CD4-positive, alpha-beta T cell treated with Interleukin-15 for 1 hour (primary cell): ENCODE data around the gene RIPPLY3.
"Not testable (repeated sequence)": the region's sequence is repeated elsewhere in the genome, so short reads cannot be mapped to it uniquely, and the experiment has no call there.

Source experiments
- DNase-seq: peaks from one replicate; pipeline ENCODE4 v3.0.0-alpha.2; 2020

RIPPLY3 gene

GRCh38 chr21:37026499-37026898 lies 20.0 kb downstream of the RIPPLY3 start:
- no peak for DNase-seq

DNA sequence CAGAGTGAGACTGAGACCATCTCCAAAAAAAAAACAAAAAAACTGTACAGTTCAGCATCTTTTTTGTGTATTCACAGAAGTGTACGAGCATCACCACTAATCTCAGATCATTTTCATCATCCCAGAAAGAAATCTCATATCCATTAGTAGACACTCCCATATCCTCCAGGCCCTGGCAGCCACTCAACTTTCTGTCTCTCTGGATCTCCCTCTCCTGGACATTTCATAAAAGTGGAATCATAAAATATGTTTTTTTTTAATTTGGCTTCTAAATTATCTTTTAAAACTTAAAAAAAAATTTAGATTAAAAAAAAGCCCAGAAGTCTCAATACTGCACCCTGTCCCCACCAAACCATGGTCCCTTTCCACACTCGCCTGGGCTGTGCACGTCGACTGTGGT lies 22.1 kb downstream of the RIPPLY3 start:
- no peak for DNase-seq

DNA sequence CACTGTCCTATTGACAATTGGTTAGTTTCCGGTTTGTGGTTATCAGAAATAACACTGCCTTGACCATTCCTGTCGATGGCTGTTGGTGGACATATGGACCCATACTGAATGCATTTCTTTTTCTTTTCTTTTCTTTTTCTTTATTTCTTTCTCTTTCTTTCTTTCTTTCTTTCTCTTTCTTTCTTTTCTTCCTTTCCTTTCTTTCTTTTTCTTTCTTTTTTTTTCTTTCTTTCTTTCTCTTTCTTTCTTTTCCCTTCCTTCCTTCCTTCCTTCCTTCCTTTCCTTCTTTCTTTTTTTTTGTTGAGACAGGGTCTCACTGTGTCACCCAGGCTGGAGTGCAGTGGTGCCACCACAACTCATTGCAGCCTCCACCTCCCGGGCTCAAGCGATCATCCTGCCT lies 24.4 kb downstream of the RIPPLY3 start:
- DNase-seq: no peak

- no peak for DNase-seq
These were observed 25.8 kb downstream of the RIPPLY3 start for GRCh38 chr21:37032293-37032692.

GRCh38 chr21:37032877-37033471 lies 26.5 kb downstream of the RIPPLY3 start:
- DNase-seq: no peak

DNA sequence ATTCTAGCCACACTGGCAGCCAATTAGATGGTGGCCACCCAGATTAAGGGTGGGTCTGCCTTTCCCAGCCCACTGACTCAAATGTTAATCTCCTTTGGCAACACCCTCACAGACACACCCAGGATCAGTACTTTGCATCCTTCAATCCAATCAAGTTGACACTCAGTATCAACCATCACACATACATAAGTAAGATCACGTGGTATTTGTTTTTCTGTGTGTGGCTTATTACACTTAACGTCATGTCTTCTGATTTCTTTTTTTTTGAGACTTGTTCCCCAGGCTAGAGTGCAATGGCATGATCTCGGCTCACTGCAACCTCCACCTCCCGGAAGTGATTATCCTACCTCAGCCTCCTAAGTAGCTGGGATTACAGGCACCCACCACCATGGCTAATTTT lies 27.9 kb downstream of the RIPPLY3 start:
- not testable (repeated sequence) for DNase-seq

DNA sequence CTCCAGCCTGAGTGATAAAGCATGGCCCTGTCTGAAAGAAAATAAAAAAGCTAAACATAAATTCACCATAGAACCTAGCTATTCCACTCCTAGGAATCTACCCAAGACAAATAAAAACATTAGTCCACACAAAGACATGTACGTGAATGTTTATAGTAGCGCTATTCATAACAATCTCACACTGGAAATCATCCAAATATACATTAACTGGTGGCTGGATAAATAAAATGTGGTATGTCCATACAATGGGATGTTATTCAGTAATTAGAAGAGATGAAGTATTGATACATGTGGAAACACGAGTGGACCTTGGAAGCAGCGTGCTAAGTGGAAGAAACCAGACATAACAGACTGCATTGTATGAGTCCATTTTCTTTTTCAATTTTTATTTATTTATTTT lies 29.7 kb downstream of the RIPPLY3 start:
- DNase-seq: no peak

DNA sequence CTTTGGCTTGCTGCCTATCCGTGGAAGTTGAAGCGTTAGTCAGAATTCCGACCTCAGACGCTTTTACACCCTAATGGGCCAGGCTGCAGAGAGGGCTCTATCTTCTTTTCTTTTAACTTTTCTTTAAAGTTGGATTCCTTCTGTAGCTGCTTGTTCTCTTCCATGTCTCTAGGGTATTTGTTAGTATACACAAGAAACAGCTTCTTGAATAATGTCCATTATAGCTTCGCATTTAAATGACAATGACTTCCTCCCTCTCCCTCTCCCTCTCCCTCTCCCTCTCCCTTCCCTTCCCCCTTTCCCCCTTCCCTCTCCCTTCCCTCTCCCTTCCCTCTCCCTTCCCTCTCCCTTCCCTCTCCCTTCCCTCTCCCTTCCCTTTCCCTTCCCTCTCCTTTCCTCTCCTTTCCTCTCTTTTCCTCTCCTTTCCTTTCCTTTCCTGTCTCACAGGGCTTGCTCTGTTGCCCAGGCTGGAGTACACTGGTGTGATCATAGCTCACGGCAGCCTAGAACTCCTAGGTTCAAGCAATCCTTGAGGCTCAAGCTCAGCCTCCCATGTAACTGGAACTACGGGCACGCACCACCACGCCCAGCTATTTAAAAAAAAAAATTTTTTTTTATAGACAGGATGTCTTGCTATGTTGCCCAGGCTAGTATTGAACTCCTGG lies 33.0 kb downstream of the RIPPLY3 start:
- no peak for DNase-seq

GRCh38 chr21:37040212-37040611 lies 33.7 kb downstream of the RIPPLY3 start:
- no peak for DNase-seq

DNA sequence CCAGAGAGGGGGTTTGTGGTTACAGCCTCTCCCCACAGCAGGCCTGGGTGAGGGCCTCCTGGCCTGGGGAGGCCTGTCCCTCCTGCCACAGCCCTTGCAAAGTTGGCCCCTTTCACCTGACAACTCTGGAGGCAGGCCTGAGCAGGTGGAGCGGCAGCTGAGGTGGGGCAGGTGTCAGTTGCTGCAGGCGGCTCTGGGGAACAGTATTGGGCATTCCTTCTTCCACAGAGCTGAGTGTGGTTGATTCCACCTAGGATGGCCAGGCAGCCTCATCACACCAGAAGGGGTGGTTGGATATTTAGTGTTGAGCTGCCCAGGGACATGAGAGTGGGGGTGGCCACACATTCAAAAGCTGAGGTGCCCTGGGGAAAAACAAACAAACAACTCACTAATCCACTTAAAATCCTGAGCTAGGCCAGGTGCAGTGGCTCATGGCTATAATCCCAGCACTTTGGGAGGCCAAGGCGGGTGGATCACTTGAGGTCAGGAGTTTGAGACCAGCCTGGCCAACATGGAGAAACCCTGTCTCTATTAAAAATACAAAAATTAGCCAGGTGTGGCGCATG lies 35.3 kb downstream of the RIPPLY3 start:
- no peak for DNase-seq

- no peak for DNase-seq
These were observed 37.3 kb downstream of the RIPPLY3 start for GRCh38 chr21:37043818-37044217.

DNA sequence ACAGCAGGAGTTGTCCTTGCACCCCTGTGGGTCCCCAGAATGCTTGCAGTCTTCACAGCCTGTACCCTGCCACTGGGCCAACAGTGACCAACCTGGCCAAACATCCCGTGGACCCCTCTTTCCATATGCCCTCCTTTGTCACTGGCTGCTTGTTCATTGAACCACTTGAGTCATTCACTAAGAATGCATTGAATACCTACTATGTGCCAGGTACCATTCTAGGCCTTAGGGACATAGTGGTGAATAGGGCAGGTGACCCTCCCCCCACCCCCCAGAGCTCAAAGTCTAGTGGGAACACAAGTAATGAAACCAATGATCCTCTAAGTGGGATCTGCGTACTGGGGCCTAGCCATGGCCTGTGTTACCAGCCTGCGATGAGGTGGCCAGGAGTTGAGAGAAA lies 38.1 kb downstream of the RIPPLY3 start:
- DNase-seq: no peak

DNA sequence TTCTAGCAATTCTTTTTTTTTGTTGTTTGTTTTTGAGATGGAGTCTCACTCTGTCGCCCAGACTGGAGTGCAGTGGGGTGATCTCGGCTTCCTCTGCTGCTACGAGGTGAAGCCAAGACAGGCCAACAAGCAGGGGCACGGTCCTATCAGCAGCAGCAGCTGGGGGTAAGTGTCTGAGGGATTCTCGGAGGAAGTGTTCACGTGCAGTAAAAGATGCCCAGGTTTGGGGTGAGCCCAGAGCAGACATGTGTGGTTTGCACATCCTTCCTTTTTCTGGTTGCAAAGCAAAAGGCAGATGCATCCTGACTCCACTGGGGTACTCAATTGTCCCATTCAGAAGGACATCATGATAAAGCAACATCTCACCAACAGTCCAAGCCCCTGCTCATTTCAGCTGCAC lies 38.6 kb downstream of the RIPPLY3 start:
- no peak for DNase-seq

- DNase-seq: no peak
These were observed 39.1 kb downstream of the RIPPLY3 start for GRCh38 chr21:37045556-37045955.

- DNase-seq: no peak
These were observed 40.6 kb downstream of the RIPPLY3 start for GRCh38 chr21:37047079-37047478.

GRCh38 chr21:37049741-37050140 lies 43.2 kb downstream of the RIPPLY3 start:
- DNase-seq: not testable (repeated sequence)

- no peak for DNase-seq
These were observed 48.9 kb downstream of the RIPPLY3 start for GRCh38 chr21:37055271-37055855.

GRCh38 chr21:37057614-37058013 lies 51.1 kb downstream of the RIPPLY3 start:
- no peak for DNase-seq

DNA sequence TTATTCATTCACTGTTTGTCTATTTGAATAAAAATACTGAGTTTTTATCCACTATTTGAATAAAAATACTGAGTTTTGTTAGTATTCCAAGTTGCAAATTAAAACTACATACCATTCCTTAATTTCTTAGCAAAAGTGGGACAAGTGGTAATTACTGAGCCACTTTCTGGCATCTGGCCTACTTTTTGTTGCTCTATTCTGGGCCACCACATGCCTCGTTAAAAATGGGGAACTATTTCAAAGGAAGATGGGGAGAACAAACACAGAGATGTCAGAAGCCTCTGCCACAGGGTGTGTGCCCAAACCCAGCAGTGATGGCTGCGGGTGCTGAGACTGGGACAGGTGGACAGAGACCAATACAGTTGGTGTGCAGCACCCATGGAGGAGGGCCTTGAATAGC lies 51.8 kb downstream of the RIPPLY3 start:
- no peak for DNase-seq

DNA sequence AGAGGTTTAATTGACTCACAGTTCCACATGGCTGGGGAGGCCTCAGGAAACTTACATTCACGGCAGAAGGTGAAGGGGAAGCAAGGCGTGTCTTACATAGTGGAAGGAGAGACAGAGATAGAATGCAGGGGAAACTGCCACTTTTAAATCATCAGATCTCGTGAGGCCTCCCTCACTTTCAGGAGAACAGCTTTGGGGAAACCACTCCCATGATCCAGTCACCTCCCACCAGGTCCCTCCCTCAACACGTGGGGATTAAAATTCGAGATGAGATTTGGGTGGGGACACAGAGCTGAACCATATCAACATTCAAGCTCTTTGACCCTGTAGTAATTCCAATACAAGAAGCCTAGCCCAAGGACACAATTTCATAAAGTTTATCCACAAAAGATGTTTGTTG lies 52.7 kb downstream of the RIPPLY3 start:
- DNase-seq: no peak

DNA sequence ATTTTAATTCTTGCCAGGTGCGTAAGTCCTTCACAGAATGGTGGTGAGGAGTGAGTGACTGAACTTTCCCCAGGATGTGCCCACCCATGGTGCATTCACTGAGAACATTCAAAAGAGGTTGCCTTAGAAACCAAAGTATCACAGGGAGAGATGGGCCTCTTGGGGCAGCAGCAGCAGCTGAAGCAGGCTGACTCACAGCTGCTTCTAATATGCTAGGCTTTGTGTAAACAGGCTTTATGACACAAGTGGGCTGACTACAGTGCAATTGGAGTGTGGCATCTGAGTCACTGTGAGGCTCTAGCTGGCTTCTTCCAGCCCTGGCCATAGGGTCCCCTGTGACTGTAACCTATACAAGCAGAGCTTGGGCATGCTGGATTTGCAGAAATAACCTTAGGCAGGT lies 53.8 kb downstream of the RIPPLY3 start:
- DNase-seq: no peak

DNA sequence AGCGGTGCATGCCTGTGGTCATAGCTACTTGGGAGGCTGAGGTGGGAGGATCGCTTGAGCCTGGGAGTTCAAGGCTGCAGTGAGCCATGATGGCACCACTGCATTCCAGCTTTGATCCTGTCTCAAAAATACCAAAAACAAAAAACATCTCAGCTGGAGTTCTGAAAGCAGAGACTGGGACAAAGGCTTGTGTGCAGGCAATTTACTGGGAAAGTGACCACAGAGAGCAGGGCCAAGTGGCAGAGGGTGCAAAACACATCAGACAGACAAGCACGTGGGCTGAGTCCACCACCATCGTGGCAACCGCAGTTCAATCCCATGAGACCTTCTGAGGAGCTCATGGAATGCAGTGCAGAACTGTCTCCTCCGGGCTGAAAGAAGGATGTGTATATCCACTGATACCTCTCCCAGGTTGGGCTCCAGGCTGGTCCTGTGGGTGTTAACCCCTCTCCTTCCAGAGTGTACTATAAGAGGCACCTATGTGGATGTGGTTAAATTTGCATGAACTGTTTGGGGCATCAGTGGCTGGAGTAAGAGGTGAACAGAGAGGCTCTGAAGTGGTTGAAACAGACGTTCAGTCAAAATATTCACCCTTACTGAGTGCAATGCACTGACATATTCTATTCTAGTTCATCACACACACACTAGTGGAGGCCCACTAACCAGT lies 55.6 kb downstream of the RIPPLY3 start:
- DNase-seq: no peak

DNA sequence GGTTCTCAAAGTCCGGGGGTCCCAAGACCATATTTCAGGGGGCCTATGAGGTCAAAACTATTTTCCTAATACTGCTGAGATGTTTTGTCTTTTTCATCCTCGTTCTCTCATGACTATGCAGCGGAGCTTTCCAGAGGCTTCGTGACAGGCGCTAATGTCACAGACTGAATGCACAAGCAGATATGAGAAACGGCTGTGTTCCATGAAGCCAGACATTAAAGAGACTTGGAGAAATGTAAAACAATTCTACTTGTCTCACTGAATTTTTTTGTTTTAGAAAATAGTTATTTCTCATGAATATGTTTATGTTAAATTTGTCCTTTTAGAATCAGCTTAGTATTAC lies 56.1 kb downstream of the RIPPLY3 start:
- no peak for DNase-seq

DNA sequence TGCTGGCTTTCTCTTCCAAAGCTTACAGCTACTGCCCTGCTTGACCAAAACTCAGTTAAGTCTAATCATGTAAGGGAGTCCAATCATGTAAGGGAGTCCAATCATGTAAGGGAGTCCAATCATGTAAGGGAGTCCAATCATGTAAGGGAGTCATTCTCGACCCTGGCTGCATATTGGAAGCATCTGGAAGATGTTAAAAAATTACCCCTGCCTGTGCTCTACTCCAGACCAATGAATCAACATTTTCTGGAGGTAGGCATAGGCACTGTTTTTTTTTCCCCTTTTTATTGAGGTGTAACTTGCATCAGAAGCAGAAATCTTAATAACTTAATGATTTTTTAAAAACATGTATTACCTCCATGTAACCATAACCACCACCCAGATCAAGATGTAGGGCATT lies 56.9 kb downstream of the RIPPLY3 start:
- no peak for DNase-seq
